Liver (tissue), 9 donors: ENCODE results near the gene RELA. TPM values are rescaled to one million over a fixed set of nuclear protein-coding genes. Genes with fewer than 3 reads are reported as not detected.

Experiments used
- DNase-seq: peaks from one replicate; pipeline ENCODE4 v3.0.0-alpha.2; 2017; ENCODE audit warnings: low spot score
- H3K27ac ChIP-seq, 2 donors: one replicate each; pipeline ENCODE4 v1.7.0; 2013; ENCODE audit warnings: inconsistent platforms in 2 of 2, low read length in 2 of 2, control low read depth in 1 of 2, low read depth in 1 of 2, mild to moderate bottlenecking in 1 of 2
- H3K27me3 ChIP-seq, 4 donors: one replicate each; pipeline versions ENCODE4 v1.6.1 to v1.7.0; 2013; ENCODE audit warnings: low read length in 3 of 4, inconsistent platforms in 1 of 4, mild to moderate bottlenecking in 1 of 4, moderate library complexity in 1 of 4; ENCODE audit not compliant: control insufficient read depth in 4 of 4, insufficient read depth in 4 of 4
- H3K36me3 ChIP-seq, 4 donors: one replicate each; pipeline versions ENCODE4 v1.6.1 to v1.7.0; 2013; ENCODE audit warnings: low read length in 3 of 4, mild to moderate bottlenecking in 3 of 4, low read depth in 1 of 4, moderate library complexity in 1 of 4; ENCODE audit not compliant: control insufficient read depth in 4 of 4, insufficient read depth in 3 of 4
- H3K4me1 ChIP-seq, 4 donors: one replicate each; pipeline versions ENCODE4 v1.6.1 to v1.7.0; 2013; ENCODE audit warnings: low read length in 3 of 4, mild to moderate bottlenecking in 3 of 4, moderate library complexity in 1 of 4; ENCODE audit not compliant: control insufficient read depth in 4 of 4, insufficient read depth in 4 of 4
- H3K4me3 ChIP-seq, 3 donors: one replicate each; pipeline versions ENCODE4 v1.6.1 to v1.7.0; 2013; ENCODE audit warnings: low read length in 3 of 3, control low read depth in 1 of 3, low read depth in 1 of 3, mild to moderate bottlenecking in 1 of 3
- H3K9ac ChIP-seq, 2 donors: one replicate each; pipeline ENCODE4 v1.7.0; 2013; ENCODE audit warnings: low read length in 2 of 2, mild to moderate bottlenecking in 2 of 2, moderate library complexity in 2 of 2, control low read depth in 1 of 2, low read depth in 1 of 2
- H3K9me3 ChIP-seq, 4 donors: one replicate each; pipeline versions ENCODE4 v1.6.1 to v1.7.0; 2013; ENCODE audit warnings: low read length in 3 of 4; ENCODE audit not compliant: control insufficient read depth in 4 of 4
- EGR1 ChIP-seq, 2 donors: IDR thresholded peaks; 2 replicates each; pipeline ENCODE4 v1.6.1; 2016 to 2018; ENCODE audit warnings: antibody characterized with exemption in 2 of 2, low read depth in 2 of 2
- FOXA1 ChIP-seq: IDR thresholded peaks from 2 replicates; pipeline ENCODE4 v1.6.1; 2016; ENCODE audit warnings: antibody characterized with exemption
- GABPA ChIP-seq, 2 donors: IDR thresholded peaks in 1 of 2; conservative IDR thresholded peaks in 1 of 2; 2 replicates each; pipeline ENCODE4 v1.6.1; 2016; ENCODE audit warnings: antibody characterized with exemption in 2 of 2, mild to moderate bottlenecking in 1 of 2, moderate library complexity in 1 of 2
- HNF4A ChIP-seq, 2 donors: conservative IDR thresholded peaks; 2 replicates each; pipeline ENCODE4 v1.6.1; 2016; ENCODE audit warnings: antibody characterized with exemption in 2 of 2, mild to moderate bottlenecking in 2 of 2
- HNF4G ChIP-seq: IDR thresholded peaks from 2 replicates; pipeline ENCODE4 v1.6.1; 2016; ENCODE audit warnings: antibody characterized with exemption
- JUND ChIP-seq, 2 donors: IDR thresholded peaks; 2 replicates each; pipeline ENCODE4 v1.6.1; 2016; ENCODE audit warnings: antibody characterized with exemption in 2 of 2
- RAD21 ChIP-seq, 2 donors: IDR thresholded peaks; 2 replicates each; pipeline ENCODE4 v1.6.1; 2016; ENCODE audit warnings: antibody characterized with exemption in 2 of 2, mild to moderate bottlenecking in 2 of 2
- RXRA ChIP-seq, 2 donors: IDR thresholded peaks; 2 replicates each; pipeline ENCODE4 v1.6.1; 2017 to 2018; ENCODE audit warnings: antibody characterized with exemption in 2 of 2, mild to moderate bottlenecking in 1 of 2
- SP1 ChIP-seq: IDR thresholded peaks from 2 replicates; pipeline ENCODE4 v1.6.1; 2018; ENCODE audit warnings: antibody characterized with exemption, mild to moderate bottlenecking
- YY1 ChIP-seq: IDR thresholded peaks from 2 replicates; pipeline ENCODE4 v1.6.1; 2016; ENCODE audit warnings: antibody characterized with exemption, mild to moderate bottlenecking
- WGBS: extraction: QIAGEN DNeasy Blood & Tissue Kit; methylation state at CpG from one replicate; pipeline ENCODE4 v1.1.7; 2013; 5-methylcytosine and 5-hydroxymethylcytosine counted together
- polyA plus RNA-seq, 2 donors: library from polyadenylated mRNA; stranded (reverse) in 1 of 2; unstranded in 1 of 2; fragments of 200-250 nt in 1 of 2; fragments of >200 nt in 1 of 2; fragmentation: Nextera tagmentation in 1 of 2; extraction: Ambion mirVana in 1 of 2; gene quantifications; one replicate each; pipeline versions ENCODE4 v1.2.1 to v1.2.3, GENCODE V29; 2013 to 2015
- total RNA-seq, 2 donors: library from RNA; depleted of rRNA; stranded (reverse); fragments of >200 nt; gene quantifications; one replicate each; pipeline ENCODE4 v1.2.3, GENCODE V29; 2014
- TF ChIP-seq, protein P1 (sequence below): IDR thresholded peaks from 2 replicates; pipeline ENCODE4 v1.6.1; 2016; ENCODE audit warnings: antibody characterized with exemption
- TF ChIP-seq, protein P2 (sequence below): IDR thresholded peaks from 2 replicates; pipeline ENCODE4 v1.6.1; 2016; ENCODE audit warnings: antibody characterized with exemption
- TF ChIP-seq, protein P3 (sequence below): IDR thresholded peaks from 2 replicates; pipeline ENCODE4 v1.6.1; 2016; ENCODE audit warnings: antibody characterized with exemption
- TF ChIP-seq, protein P4 (sequence below): IDR thresholded peaks from 2 replicates; pipeline ENCODE4 v1.6.1; 2016; ENCODE audit warnings: antibody characterized with exemption, mild to moderate bottlenecking
- donor health status: healthy.
- donor health status: healthy.
- donor health status: healthy.
- donor health status: healthy.
- donor health status: healthy.

Gene RELA
- total and polyA plus RNA-seq, 4 donors: 11.1 to 30.7 (median 22.0) TPM

DNA sequence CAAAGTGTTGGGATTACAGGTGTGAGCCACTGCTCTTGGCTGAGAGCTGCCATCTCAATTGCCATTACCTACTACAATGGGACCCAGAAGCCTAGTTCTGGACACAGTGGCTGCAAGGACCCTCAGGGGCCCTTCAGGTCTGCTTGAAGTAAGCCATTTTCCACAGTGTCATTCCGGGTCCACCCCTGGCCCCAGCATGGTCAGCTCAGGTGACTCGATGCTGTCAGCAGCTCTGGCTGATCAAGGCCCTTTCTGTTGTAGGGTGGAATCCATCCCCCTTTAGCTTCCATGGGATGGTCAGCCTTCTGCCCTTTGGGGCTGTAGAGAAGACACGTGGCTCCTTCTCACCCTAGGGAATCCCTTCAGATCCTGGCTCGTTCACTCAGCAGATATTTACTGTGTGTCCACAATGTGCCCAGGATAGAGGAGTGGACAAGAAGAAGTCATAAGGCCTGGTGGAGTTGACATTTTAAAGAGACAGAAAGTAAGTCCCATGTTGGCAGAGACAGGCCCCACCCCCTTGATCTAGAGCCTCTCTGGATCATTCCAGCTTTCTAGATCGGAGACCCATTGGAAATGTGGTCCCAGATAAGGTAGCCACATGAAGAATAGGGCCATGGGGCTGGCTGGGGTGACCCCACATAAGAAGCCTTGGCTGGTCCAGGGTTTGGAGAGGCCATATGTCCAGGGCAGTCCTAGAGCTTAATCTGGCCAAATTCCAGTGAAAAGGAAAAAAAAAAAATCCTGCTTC, 34.3 kb upstream of the RELA start:
- no peak for DNase-seq

DNA sequence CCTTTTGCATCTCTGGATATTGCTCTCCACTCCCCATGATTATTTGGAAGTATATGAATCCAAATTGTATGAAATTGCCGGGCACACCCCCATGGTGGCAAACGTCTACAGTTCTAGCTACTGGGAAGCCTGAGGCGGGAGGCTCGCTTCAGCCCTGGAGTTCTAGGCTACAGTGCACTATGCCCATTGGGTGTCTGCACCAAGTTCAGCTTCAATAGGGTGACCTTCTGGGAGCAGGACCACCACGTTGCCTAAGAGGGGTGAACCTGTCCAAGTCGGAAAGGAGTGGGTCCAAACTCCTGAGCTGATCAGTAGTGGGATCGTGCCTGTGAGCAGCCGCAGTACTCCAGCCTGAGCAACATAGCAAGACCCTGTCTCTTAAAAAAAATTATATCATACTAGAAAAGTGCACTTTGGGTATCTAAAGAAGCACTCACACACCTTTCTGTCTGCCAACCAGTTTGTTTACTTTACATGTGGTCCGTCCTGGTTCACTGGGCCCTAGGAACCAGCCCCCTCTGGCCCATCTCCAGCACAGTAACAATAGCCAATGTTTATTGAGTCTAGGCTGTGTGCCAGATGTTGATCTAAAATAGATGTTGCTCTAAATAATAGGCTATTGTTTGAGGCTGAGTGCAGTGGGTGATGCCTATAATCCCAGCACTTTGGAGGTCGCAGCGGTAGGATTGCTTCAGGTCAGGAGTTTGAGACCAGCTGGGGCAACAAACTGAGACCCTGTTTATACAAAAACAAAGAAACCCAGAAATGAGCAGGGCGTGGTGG, 32.9 kb upstream of the RELA start:
- WGBS: 72% methylated on average over 12 of the region's 12 CpGs
- DNase-seq: no peak
- H3K9me3 ChIP-seq: no peaks in the 10 kb centered on the region
- H3K27ac ChIP-seq: no peak overlapping the region
- no peak overlapping the region for H3K9ac ChIP-seq
- peaks cover 0 to 6% (median 0%) of the 10 kb centered on the region in 4 donors for H3K4me1 ChIP-seq
- no peaks in the 10 kb centered on the region for H3K36me3 ChIP-seq
- H3K27me3 ChIP-seq: no peaks in the 10 kb centered on the region
- H3K4me3 ChIP-seq: no peak overlapping the region
- TF ChIP-seq YY1: no peak
- TF ChIP-seq HNF4A (conservative IDR thresholded peaks at IDR 0.05): no peak
- TF ChIP-seq EGR1 (IDR thresholded peaks at IDR 0.05; ENCODE audit: low read depth in 2 of 2): no peak
- TF ChIP-seq RAD21 (IDR thresholded peaks at IDR 0.05): no peak
- TF ChIP-seq, protein P1, sequence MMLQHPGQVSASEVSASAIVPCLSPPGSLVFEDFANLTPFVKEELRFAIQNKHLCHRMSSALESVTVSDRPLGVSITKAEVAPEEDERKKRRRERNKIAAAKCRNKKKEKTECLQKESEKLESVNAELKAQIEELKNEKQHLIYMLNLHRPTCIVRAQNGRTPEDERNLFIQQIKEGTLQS: no peak
- no peak for TF ChIP-seq GABPA (IDR thresholded peaks at IDR 0.05 in 1 of 2, conservative IDR thresholded peaks at IDR 0.05 in 1 of 2)
- TF ChIP-seq SP1: no peak
- no peak for TF ChIP-seq JUND (IDR thresholded peaks at IDR 0.05)
- TF ChIP-seq, protein P2, sequence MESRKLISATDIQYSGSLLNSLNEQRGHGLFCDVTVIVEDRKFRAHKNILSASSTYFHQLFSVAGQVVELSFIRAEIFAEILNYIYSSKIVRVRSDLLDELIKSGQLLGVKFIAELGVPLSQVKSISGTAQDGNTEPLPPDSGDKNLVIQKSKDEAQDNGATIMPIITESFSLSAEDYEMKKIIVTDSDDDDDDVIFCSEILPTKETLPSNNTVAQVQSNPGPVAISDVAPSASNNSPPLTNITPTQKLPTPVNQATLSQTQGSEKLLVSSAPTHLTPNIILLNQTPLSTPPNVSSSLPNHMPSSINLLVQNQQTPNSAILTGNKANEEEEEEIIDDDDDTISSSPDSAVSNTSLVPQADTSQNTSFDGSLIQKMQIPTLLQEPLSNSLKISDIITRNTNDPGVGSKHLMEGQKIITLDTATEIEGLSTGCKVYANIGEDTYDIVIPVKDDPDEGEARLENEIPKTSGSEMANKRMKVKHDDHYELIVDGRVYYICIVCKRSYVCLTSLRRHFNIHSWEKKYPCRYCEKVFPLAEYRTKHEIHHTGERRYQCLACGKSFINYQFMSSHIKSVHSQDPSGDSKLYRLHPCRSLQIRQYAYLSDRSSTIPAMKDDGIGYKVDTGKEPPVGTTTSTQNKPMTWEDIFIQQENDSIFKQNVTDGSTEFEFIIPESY: no peak
- no peak for TF ChIP-seq RXRA (IDR thresholded peaks at IDR 0.05)
- TF ChIP-seq, protein P3, sequence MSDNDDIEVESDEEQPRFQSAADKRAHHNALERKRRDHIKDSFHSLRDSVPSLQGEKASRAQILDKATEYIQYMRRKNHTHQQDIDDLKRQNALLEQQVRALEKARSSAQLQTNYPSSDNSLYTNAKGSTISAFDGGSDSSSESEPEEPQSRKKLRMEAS: no peak
- no peak for TF ChIP-seq HNF4G

More for the DNA sequence above, 34.3 kb upstream of the RELA start:
- H3K27ac ChIP-seq: no peak overlapping the region
- H3K9ac ChIP-seq: no peak overlapping the region
- no peaks in the 10 kb centered on the region for H3K27me3 ChIP-seq
- H3K4me1 ChIP-seq: peaks cover 0 to 6% (median 0%) of the 10 kb centered on the region in 4 donors
- no peak overlapping the region for H3K4me3 ChIP-seq
- H3K9me3 ChIP-seq: no peaks in the 10 kb centered on the region
- H3K36me3 ChIP-seq: no peaks in the 10 kb centered on the region
- TF ChIP-seq FOXA1 (no peak), JUND (IDR thresholded peaks at IDR 0.05) (no peak), SP1 (no peak), EGR1 (IDR thresholded peaks at IDR 0.05; ENCODE audit: low read depth in 2 of 2) (no peak), YY1 (no peak), HNF4A (conservative IDR thresholded peaks at IDR 0.05) (no peak), RXRA (IDR thresholded peaks at IDR 0.05) (no peak)
- TF ChIP-seq, protein P2: no peak
- TF ChIP-seq, protein P1: no peak
- TF ChIP-seq, protein P3: no peak
- TF ChIP-seq, protein P4, sequence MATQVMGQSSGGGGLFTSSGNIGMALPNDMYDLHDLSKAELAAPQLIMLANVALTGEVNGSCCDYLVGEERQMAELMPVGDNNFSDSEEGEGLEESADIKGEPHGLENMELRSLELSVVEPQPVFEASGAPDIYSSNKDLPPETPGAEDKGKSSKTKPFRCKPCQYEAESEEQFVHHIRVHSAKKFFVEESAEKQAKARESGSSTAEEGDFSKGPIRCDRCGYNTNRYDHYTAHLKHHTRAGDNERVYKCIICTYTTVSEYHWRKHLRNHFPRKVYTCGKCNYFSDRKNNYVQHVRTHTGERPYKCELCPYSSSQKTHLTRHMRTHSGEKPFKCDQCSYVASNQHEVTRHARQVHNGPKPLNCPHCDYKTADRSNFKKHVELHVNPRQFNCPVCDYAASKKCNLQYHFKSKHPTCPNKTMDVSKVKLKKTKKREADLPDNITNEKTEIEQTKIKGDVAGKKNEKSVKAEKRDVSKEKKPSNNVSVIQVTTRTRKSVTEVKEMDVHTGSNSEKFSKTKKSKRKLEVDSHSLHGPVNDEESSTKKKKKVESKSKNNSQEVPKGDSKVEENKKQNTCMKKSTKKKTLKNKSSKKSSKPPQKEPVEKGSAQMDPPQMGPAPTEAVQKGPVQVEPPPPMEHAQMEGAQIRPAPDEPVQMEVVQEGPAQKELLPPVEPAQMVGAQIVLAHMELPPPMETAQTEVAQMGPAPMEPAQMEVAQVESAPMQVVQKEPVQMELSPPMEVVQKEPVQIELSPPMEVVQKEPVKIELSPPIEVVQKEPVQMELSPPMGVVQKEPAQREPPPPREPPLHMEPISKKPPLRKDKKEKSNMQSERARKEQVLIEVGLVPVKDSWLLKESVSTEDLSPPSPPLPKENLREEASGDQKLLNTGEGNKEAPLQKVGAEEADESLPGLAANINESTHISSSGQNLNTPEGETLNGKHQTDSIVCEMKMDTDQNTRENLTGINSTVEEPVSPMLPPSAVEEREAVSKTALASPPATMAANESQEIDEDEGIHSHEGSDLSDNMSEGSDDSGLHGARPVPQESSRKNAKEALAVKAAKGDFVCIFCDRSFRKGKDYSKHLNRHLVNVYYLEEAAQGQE: no peak
- WGBS: 91% methylated on average over 5 of the region's 5 CpGs
